ENCODE measurements around the gene GOLM1.

GRCh38 chr9:86098824-86099700 lies at the start of gene GOLM1:
- TF ChIP-seq POLR2A (IDR thresholded peaks at IDR 0.05; ENCODE audit: low read depth) (no peak), CTCF (IDR thresholded peaks at IDR 0.05) (peak in 1 of 3 experiments; percentile 32), EP300 (IDR thresholded peaks at IDR 0.05) (no peak), POLR2AphosphoS5 (IDR thresholded peaks at IDR 0.05) (no peak)
